ENCODE results near the gene PLK2.

Gene PLK2

DNA sequence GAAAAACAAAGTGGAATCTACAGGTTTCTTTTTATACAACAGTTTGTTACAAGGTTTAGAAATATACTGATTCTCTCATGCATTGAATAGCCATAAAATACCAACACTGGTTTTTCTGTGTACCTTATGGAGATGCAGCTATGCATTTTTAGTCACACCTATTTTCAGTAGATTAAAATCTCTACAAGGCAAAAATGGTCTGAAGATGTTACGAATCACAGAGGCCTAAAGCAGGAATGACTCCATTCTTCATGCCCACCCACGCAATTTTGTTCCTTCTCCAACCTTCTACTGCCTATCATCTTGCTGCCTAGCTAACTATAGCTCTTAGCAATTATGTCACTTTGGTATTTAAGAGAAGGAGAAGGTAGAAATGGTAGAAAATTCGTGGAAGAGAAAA is 9.9 kb downstream of the PLK2 start:
- no peak for DNase-seq (ENCODE audit: low read depth)

DNA sequence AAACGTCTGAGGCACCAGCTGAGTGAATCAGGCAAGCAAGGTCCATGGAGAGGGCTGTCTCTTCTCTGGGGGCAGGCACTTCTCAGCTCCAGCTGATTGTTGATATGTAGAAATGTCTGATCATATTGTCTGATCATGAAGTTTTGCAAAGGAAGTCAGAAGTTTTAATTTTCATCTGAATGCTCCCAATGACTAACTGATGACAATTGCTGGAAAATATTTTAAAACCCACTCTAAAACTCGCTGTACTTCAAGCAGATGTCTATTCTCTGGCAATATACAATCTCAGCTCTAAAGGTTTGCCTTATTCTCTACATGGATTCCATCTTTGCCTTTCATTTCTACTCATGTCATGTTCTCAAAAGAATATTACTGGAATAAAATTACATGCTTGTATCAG is 12.7 kb downstream of the PLK2 start:
- DNase-seq (ENCODE audit: low read depth) = no peak

DNA sequence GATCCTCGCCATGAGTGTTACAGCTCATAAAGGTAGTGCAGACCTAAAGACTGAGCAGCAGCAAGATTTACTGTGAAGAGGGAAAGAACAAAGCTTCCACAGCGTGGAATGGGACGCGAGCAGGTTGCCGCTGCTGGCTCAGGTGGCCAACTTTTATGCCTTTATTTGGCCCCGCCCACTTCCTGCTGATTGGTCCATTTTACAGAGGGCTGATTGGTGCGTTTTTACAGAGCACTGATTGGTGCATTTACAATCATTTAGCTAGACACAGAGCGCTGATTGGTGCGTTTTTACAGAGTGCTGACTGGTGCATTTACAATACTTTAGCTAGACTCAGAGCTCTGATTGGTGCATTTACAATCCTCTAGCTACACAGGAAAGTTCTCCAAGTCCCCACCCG is 13.9 kb downstream of the PLK2 start:
- DNase-seq (ENCODE audit: low read depth) = no peak

DNA sequence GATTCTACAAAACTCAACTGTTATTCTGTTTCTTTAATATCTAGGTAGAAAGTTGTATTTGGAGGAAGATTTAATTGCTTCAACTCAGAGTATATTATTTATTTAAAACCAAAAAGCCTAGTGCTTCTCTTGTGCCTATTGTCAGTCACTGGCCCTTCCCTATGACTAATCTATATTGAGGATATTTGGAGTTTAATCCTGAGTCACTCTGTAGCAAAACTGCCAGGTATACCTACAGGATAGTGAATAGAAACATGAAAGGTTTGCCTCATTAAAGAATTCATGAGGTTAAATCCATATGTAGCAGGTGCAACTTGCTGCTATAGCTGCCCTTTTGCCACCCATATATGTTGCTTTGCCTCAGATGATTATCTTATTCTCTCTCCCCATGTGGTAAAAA is 15.1 kb downstream of the PLK2 start:
- DNase-seq (ENCODE audit: low read depth) = no peak

DNA sequence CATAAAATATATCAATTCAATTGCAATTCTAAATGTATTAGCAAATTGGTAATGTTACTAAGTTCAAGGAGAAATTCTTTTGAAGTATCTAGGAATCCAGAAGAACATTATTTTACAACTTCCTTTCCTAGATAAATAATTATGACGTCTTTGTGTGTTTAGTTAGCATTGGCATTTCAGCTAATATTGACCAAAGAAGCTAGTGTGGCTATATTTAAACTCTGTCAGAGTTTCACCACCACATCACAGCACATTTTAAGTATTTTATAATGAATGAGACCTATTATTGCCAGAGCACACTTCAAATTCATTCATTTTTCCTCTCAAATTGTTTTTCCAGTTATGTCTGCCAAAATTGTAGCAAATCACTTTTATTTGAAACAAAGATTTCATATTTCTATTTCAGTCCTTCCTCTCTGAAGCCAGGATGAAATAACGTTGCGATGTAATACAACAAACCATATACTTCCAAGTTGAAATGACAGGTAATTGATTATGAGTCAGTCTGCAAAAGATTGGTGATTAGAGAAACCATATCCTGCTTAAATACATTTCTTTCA is 18.9 kb downstream of the PLK2 start:
- no peak for DNase-seq (ENCODE audit: low read depth)

DNA sequence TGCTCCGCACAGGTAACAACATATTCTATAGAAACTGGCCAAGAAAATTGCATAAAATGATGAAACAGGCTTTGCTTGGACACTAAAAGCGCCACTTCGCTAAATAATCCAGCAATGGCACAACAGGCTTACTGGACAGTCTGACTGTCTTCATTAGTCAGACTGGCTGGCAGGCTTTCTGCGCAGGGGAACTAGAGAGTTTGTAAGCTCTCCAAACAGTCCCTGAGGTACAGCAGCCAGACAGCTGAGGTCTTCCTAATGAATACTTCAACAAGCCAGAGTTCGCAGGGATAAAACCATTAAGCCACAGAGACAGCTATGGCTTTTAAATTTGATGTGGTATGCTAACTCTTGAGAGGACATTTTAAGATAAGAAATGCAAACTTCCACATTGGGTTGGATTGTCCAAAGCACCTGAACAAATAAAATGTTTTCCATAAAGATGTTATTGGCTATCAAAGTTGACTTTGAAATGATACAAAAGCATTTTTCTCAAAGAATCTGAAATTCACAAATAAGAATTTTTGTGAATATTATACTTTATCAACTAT is 20.7 kb downstream of the PLK2 start:
- no peak for DNase-seq (ENCODE audit: low read depth)

DNA sequence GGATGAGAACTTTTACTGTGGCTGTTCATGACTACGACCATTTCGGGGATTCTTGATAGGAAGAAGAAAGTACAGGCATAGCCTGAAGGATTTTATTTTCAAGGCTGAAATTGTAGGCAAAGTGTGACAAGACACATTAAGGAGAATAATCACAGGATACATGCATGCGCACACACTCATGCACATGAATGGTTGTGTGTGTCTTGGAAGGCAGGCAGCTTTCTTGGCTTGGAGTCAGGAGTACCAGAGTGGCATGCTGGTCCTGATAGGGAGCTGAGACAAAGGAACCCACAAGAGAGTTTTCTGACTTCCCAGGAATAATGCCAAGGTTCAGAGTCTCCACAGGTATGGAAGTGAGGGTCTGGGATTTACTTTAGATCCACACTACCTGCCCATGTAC is 22.2 kb downstream of the PLK2 start:
- DNase-seq (ENCODE audit: low read depth) = no peak

DNA sequence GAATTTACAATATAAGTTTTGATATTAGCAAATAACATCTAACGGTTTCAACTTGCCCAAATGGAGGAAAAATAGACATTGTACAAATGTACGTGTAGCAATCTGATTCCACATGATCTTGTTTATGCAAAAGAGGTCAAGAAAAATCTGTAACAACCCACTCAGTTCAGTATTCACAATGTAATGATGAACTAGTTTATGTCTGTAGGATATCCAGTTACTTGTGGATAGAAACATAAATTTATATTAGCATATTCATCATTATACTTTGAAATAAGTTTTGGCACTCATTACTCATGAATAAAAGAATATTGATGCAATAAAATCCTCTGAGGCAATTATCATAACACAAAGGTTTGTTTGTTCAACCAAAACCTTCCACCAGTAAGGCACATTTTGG is 28.1 kb downstream of the PLK2 start:
- DNase-seq (ENCODE audit: low read depth) = no peak

DNA sequence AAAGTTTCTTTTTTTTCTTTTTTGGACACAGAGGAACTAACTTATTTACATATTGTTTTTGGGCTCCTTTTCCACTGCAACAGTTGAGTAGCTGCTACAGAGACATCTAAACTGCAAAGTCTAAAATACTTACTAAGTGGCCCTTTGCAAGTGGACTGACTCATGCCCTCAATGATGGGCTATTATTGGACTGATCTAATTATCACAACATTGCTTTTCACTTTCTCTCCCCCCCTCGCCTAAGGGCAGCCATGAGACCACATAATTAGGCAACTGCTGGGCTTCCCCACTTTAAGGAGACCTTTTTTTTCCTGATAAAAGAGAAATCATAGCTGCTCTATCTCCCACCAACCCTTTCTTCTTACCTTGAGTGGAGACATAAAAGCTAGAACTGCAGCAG is 47.0 kb downstream of the PLK2 start:
- DNase-seq (ENCODE audit: low read depth) = no peak

DNA sequence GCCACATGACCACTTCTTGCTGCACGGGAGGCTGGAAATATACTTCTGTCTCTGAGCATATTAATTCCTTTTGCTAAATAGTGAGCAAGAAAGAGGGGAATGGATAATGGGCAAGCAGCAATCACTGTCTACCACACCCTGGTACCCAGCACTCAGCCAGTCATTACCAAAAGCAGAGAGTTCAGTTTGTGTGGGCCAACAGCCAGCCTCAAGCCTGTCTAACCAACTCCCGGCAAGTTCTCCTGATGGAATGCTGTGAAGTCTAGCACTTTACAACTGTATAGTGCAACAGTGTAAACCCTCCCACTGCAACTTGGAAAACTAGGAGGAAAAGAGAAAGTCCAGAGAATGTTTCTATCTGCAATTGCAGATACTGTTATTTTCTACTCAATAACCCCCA is 47.8 kb downstream of the PLK2 start:
- DNase-seq (ENCODE audit: low read depth) = no peak

DNA sequence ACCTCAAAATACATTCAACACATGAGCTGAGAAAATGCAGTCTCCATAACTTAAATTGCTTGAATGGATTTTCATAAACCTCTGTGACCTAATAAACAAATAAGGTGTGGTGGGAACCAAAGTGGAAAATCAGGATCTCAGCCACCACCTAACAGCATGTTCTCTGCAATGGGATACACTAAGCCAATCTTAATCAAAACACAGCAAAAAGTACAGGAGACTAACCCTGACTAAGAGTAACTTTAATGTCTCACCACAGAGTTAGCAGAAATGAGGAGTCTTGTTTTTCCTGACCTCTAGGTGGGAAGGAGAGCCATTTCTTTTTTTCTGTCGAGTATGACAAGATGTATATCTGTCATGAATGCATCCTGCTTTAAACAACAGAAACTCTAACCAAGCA is 48.5 kb downstream of the PLK2 start:
- DNase-seq (ENCODE audit: low read depth) = no peak

DNA sequence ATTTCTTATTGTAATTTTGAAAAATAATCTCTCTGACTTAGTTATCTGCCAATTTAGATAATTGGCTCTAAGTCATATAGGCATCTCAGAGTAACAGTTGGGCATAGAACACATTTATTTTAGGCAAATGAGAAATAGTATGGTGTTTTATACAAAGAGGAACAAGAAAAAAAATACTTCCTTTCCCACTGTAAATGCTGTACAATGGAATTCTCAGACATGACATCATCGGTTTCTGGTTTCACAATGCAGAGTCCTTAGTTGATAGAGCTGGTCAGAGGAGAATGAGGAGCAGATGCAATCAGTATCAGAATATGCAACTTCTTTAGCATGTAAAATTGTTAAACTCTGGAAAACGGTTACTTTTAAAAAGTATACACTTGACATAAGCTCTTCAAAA is 49.4 kb downstream of the PLK2 start:
- no peak for DNase-seq (ENCODE audit: low read depth)

DNA sequence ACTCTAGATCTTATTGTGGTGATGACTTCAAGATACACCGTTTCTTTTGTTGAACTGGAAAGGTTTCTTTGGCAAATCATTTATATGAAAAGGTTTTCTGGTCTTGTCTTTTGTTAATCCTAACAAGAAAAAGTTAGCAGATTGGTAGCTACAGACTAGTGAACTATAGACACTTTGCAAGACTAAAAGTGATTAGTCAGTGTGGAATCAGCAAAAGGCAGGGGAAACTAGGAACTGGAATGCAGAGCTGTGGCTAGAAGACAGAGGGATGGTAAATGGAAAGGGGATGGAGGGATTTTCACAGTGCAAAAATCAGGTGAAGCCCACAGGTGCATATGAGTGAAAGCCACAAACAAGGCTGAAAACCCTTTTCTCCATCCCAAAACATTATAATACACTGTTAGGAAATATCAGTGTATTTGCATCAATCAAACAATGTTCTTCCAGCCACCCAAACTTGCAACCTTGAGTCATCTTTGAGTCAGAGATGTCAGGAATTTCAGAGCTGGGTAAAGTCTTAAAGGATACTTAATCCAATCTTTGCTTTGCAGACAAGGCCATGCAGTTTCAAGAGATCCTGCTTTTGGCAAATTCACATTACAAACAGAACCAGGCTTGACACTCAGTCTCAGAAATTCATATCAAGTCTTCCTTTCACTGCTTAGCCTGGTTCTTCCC is 52.7 kb downstream of the PLK2 start:
- DNase-seq (ENCODE audit: low read depth) = no peak

DNA sequence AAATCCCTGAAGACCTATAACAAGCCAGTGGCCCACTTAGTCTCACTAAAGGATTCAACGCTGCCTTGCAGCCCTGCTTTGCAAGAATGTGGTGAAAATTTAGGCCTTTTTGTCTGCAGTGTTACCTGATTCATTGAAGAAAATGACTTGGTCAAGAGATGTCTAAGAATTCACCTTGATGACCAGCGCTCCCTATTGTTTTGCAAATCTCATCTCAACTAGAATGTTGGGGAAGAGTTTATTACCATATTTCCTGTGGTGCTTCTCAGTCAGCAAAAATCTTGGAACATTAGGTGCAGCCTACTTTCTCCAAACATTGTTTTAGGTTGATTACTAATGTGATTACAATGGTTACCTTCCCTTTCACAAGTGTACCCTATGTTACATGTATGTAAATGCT is 53.5 kb downstream of the PLK2 start:
- DNase-seq (ENCODE audit: low read depth) = no peak

DNA sequence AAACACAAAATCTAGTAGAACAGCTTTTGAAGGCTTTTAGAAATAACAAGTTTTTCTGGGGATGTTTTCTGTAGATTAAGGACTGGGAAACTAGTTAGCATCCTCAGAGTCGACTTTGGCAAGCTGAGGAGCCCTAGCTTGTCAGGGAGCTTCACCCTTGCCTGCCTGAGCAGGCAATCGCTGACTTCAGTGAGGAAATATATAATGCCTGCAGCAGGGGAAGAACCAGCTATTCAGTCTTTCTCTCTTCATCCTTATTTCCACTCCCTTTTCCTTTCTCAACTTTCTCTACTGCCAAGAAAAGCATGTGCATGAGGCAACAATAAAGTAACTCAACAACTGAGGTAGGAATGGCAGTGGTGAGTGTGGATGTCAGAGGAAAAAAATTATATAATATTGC is 54.7 kb downstream of the PLK2 start:
- no peak for DNase-seq (ENCODE audit: low read depth)

DNA sequence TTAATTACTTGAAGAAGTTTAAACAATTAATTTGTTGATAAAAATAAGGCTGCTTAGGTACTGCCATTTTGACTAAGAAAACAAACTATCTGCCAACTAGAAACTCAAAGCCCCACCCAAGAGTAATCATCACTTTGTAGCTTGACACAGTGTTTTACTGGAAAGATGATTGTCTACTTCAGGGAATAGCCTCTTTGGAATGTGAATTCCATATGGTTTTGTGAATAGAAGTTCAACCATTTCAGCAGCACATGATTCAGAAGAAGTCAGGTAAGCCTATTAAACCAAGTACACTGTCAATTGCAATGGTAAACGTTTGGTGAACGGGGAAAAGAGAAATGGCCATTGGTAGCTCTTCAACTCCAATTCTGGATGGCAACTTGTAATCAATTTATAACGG is 55.2 kb downstream of the PLK2 start:
- no peak for DNase-seq (ENCODE audit: low read depth)

Measured in activated gamma-delta T cell treated with anti-CD3 and anti-CD28 coated beads, Interleukin-2, amount 50 U/mL, for 16 hours (primary cell).